ES-I3 (cell line): Measurements from ENCODE around the gene ADCY5.

Experiments used
- H3K36me3 ChIP-seq: 2 replicates; pipeline ENCODE4 v1.6.1; 2013; ENCODE audit warnings: mild to moderate bottlenecking, low read length, control low read depth, moderate library complexity; ENCODE audit not compliant: insufficient read depth
- H3K4me1 ChIP-seq: 2 replicates; pipeline ENCODE4 v1.6.1; 2013; ENCODE audit warnings: mild to moderate bottlenecking, control low read depth, low read length; ENCODE audit not compliant: insufficient read depth
- H3K9ac ChIP-seq: 2 replicates; pipeline ENCODE4 v1.6.1; 2013; ENCODE audit warnings: low read depth, mild to moderate bottlenecking, low read length, moderate library complexity
- H3K9me3 ChIP-seq: 2 replicates; pipeline ENCODE4 v1.6.1; 2013; ENCODE audit warnings: mild to moderate bottlenecking, low read length, moderate library complexity; ENCODE audit not compliant: control insufficient read depth, insufficient read depth

ADCY5 gene

DNA sequence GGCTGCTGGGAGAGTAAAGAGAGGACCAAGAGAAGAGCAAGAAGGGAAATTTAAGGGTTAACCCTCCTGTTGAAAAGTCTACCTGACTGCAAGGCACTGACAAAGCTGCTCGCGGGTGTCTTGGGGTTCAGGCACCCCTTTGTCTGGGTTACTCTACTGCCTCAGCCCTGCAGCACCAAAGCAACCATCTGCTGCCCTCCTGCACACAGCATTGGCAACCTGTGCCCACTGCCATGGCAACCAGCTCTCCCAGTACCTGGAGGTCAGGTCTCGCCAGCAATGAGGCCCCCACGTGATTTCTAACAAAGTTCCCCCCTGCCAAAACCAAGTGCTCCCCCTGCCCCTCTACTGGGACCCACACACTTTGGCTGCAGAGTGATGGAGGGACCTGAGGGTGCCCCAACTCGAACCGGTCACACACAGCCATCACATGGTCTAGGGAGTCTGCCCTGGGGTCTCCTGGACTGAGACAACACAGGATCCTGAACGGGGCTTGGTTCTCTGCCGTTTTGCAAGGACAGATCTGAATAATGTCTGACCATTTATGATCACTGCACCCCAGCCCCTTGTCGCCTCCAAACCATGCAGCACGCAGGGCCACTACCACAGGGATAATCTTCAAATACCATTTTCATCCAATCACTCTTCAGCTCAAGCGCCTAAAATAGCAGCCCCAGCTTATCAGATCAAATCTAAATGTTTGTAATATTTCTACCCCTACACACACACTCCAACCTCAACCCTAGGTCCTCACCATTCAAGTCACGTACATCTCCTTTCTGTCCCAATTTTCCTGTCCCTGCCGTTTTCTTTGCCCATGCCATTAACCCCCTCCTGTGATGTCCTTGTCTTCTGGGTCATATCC lies 50.7 kb downstream of the ADCY5 start:
- no peaks in the 10 kb centered on the region for H3K4me1 ChIP-seq
- no peak overlapping the region for H3K9ac ChIP-seq
- H3K36me3 ChIP-seq, result no peaks in the 10 kb centered on the region
- H3K9me3 ChIP-seq, result no peaks in the 10 kb centered on the region

DNA sequence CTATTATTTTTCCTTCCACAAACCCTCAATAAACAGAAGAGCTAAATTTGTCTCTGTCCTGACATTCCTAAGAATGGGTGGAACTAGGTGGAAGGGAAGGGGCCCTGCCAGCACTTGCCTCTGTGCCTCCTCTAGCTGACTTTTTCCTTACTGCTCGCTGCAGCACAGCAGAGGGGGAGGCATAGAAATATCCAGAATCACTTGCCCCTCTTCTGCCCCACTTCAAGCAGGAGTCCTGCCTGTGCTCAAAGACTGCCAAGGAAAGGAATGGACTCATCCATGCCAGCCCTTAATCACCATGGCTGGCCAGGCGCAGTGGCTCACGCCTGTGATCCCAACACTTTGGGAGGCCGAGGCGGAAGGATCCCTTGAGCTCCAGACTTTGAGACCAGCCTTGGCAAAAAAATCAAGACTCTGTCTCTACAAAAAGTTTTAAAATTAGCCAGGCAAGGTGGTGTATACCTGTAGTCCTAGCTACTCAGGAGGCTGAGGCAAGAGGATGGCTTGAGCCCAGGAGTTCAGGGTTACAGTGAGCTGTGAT lies 51.8 kb downstream of the ADCY5 start:
- H3K9me3 ChIP-seq, result no peaks in the 10 kb centered on the region
- H3K9ac ChIP-seq, result no peak overlapping the region
- H3K36me3 ChIP-seq, result no peaks in the 10 kb centered on the region
- H3K4me1 ChIP-seq, result no peaks in the 10 kb centered on the region

DNA sequence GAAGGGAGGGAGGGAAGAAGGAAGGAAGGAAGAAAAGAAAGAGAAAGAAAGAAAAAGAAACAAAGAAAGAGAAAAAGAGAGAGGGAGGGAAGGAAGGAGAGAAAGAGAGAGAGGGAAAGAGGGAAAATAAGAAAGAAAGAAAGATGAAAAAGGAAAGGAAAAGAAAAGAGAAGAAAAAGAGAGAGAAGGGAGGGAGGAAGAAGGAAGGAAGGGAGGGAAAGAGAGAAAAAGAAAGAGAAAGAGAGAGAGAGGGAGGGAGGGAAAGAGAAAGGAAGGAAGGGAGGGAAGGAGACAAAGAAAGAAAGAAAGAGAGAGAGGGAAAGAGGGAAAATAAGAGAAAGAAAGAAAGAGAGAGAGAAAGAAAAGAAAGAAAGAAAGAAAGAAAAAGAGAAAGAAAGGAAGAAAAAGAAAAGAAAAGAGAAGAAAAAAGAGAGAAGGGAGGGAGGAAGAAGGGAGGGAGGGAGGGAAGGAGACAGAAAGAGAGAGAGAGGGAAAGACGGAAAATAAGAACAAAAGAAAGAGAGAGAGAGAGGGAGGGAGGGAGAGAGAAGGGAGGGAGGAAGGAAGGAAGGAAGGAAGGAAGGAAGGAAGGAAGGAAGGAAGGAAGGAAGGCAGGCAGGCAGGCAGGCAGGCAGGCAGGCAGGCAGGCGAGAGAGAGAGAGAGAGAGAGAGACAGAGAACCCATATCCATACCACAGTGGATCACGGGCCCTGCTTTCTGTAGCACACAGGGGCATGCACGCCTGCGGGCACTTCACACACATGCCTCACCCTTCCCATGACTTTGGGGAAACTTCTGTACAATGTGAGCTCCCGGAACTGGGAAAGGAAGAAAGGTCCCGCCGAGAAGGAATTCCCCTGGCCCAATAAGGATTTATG lies 52.5 kb downstream of the ADCY5 start:
- Histone ChIP-seq H3K4me1 (no peaks in the 10 kb centered on the region), H3K36me3 (no peaks in the 10 kb centered on the region), H3K9ac (no peak overlapping the region), H3K9me3 (no peaks in the 10 kb centered on the region)

- Histone ChIP-seq H3K9me3 (no peaks in the 10 kb centered on the region), H3K36me3 (no peaks in the 10 kb centered on the region), H3K4me1 (no peaks in the 10 kb centered on the region), H3K9ac (no peak overlapping the region)
These were observed 53.7 kb downstream of the ADCY5 start for GRCh38 chr3:123395235-123395634.

DNA sequence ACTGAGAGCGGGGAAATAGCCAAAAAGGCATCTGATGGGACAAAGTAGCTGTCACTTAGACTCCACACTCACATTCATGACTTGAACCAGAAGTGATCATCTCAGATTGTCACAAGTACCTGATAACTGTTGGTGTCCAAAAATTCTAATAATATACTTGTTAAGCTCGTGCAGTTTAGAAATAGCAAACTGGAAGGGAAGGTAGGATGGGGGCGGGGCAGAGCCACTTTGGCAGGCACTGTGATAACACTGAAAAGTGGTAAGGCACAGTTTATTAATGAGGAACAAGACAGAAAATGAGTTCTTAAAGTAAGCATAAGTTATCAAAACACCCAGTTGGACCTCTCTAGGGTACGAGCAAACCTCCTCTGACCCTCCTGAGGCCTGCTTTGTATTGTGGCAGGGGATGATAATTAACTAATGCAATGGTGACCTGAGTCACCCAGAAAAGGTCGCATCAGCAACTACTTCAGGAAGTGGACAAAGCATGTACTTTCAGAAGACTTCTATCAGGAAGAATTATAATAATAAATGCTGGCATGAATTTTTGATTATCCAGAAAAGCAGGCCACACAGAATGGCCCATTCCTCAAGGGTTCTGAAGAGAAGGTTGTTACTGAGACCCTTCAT lies 54.4 kb downstream of the ADCY5 start:
- Histone ChIP-seq H3K4me1 (no peaks in the 10 kb centered on the region), H3K36me3 (no peaks in the 10 kb centered on the region), H3K9ac (no peak overlapping the region), H3K9me3 (no peaks in the 10 kb centered on the region)

- H3K4me1 ChIP-seq, result no peaks in the 10 kb centered on the region
- H3K36me3 ChIP-seq, result no peaks in the 10 kb centered on the region
These were observed 55.8 kb downstream of the ADCY5 start for GRCh38 chr3:123392871-123393620.

DNA sequence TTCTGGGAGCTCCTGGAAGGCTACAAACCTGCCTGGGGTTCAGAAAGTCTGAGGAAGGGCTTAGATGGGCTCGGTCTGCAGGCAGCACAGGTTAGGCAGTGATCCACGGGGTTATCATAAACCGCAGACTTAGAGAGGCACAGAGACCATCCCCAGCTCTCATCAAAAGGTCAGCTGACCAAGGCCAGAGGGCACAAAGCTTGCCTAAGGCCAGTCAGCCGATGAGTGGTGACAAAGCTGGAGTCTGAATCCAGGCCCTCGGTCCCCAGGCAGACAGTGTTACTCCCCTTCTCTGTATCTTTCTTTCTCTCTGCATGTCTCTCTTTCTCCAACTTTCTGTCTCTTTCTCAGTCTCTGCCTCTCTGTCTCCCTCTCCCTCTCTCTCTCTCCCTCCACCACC lies 56.5 kb downstream of the ADCY5 start:
- no peak overlapping the region for H3K9ac ChIP-seq
- H3K36me3 ChIP-seq, result no peaks in the 10 kb centered on the region
- no peaks in the 10 kb centered on the region for H3K9me3 ChIP-seq
- H3K4me1 ChIP-seq, result no peaks in the 10 kb centered on the region

More at GRCh38 chr3:123392871-123393620, 55.8 kb downstream of the ADCY5 start:
- no peak overlapping the region for H3K9ac ChIP-seq
- H3K9me3 ChIP-seq, result no peaks in the 10 kb centered on the region

- H3K4me1 ChIP-seq, result no peaks in the 10 kb centered on the region; the same call in 1 of the 2 replicates
- H3K9me3 ChIP-seq, result no peaks in the 10 kb centered on the region
- no peaks in the 10 kb centered on the region for H3K36me3 ChIP-seq
- no peak overlapping the region for H3K9ac ChIP-seq
These were observed 57.9 kb downstream of the ADCY5 start for GRCh38 chr3:123390865-123391600.

- H3K36me3 ChIP-seq, result no peaks in the 10 kb centered on the region
- H3K9ac ChIP-seq, result no peak overlapping the region
- H3K9me3 ChIP-seq, result no peaks in the 10 kb centered on the region
- peaks cover under 1% of the 10 kb centered on the region; the same call in 1 of the 2 replicates for H3K4me1 ChIP-seq
These were observed 59.3 kb downstream of the ADCY5 start for GRCh38 chr3:123389628-123389918.

GRCh38 chr3:123388811-123389627 lies 59.9 kb downstream of the ADCY5 start:
- no peak overlapping the region for H3K9ac ChIP-seq
- H3K9me3 ChIP-seq, result no peaks in the 10 kb centered on the region
- H3K4me1 ChIP-seq, result peaks cover 4% of the 10 kb centered on the region
- no peaks in the 10 kb centered on the region for H3K36me3 ChIP-seq

- Histone ChIP-seq H3K9me3 (no peaks in the 10 kb centered on the region), H3K9ac (no peak overlapping the region), H3K36me3 (no peaks in the 10 kb centered on the region), H3K4me1 (peaks cover 13% of the 10 kb centered on the region)
These were observed 60.8 kb downstream of the ADCY5 start for GRCh38 chr3:123388042-123388441.

DNA sequence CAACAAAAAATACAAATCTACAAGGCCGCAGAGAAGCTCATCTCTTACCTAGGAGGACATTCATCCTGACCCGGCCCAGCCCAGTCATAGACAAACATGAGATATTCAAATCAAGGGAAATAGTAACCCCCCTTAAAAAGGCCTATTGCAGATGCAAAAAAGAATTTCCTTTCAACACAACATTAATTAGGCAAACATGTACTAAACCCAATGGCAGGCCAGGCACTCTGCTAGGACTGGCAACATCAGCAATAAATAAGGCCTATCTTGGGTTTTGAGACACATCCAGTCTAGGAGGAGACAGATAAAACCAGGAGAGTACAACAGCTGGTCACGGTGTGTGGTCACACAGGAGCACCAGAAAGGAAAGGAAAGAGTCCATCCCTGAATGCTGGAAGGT lies 61.4 kb downstream of the ADCY5 start:
- Histone ChIP-seq H3K9ac (no peak overlapping the region), H3K36me3 (no peaks in the 10 kb centered on the region), H3K9me3 (no peaks in the 10 kb centered on the region), H3K4me1 (peaks cover 14% of the 10 kb centered on the region)
